Liver (tissue), 9 donors: ENCODE data around the gene LYG1. TPM values are rescaled to one million over a fixed set of nuclear protein-coding genes. Genes with fewer than 3 reads are reported as not detected.

ENCODE experiments used
- DNase-seq: peaks from one replicate; pipeline ENCODE4 v3.0.0-alpha.2; 2017; ENCODE audit warnings: low spot score
- H3K27ac ChIP-seq, 2 donors: one replicate each; pipeline ENCODE4 v1.7.0; 2013; ENCODE audit warnings: inconsistent platforms in 2 of 2, low read length in 2 of 2, control low read depth in 1 of 2, low read depth in 1 of 2, mild to moderate bottlenecking in 1 of 2
- H3K27me3 ChIP-seq, 4 donors: one replicate each; pipeline versions ENCODE4 v1.6.1 to v1.7.0; 2013; ENCODE audit warnings: low read length in 3 of 4, inconsistent platforms in 1 of 4, mild to moderate bottlenecking in 1 of 4, moderate library complexity in 1 of 4; ENCODE audit not compliant: control insufficient read depth in 4 of 4, insufficient read depth in 4 of 4
- H3K36me3 ChIP-seq, 4 donors: one replicate each; pipeline versions ENCODE4 v1.6.1 to v1.7.0; 2013; ENCODE audit warnings: low read length in 3 of 4, mild to moderate bottlenecking in 3 of 4, low read depth in 1 of 4, moderate library complexity in 1 of 4; ENCODE audit not compliant: control insufficient read depth in 4 of 4, insufficient read depth in 3 of 4
- H3K4me1 ChIP-seq, 4 donors: one replicate each; pipeline versions ENCODE4 v1.6.1 to v1.7.0; 2013; ENCODE audit warnings: low read length in 3 of 4, mild to moderate bottlenecking in 3 of 4, moderate library complexity in 1 of 4; ENCODE audit not compliant: control insufficient read depth in 4 of 4, insufficient read depth in 4 of 4
- H3K4me3 ChIP-seq, 3 donors: one replicate each; pipeline versions ENCODE4 v1.6.1 to v1.7.0; 2013; ENCODE audit warnings: low read length in 3 of 3, control low read depth in 1 of 3, low read depth in 1 of 3, mild to moderate bottlenecking in 1 of 3
- H3K9ac ChIP-seq, 2 donors: one replicate each; pipeline ENCODE4 v1.7.0; 2013; ENCODE audit warnings: low read length in 2 of 2, mild to moderate bottlenecking in 2 of 2, moderate library complexity in 2 of 2, control low read depth in 1 of 2, low read depth in 1 of 2
- H3K9me3 ChIP-seq, 4 donors: one replicate each; pipeline versions ENCODE4 v1.6.1 to v1.7.0; 2013; ENCODE audit warnings: low read length in 3 of 4; ENCODE audit not compliant: control insufficient read depth in 4 of 4
- FOXA1 ChIP-seq: IDR thresholded peaks from 2 replicates; pipeline ENCODE4 v1.6.1; 2016; ENCODE audit warnings: antibody characterized with exemption
- FOXA2 ChIP-seq: IDR thresholded peaks from 2 replicates; pipeline ENCODE4 v1.6.1; 2016; ENCODE audit warnings: antibody characterized with exemption
- GABPA ChIP-seq, 2 donors: IDR thresholded peaks in 1 of 2; conservative IDR thresholded peaks in 1 of 2; 2 replicates each; pipeline ENCODE4 v1.6.1; 2016; ENCODE audit warnings: antibody characterized with exemption in 2 of 2, mild to moderate bottlenecking in 1 of 2, moderate library complexity in 1 of 2
- HNF4A ChIP-seq, 2 donors: conservative IDR thresholded peaks; 2 replicates each; pipeline ENCODE4 v1.6.1; 2016; ENCODE audit warnings: antibody characterized with exemption in 2 of 2, mild to moderate bottlenecking in 2 of 2
- HNF4G ChIP-seq: IDR thresholded peaks from 2 replicates; pipeline ENCODE4 v1.6.1; 2016; ENCODE audit warnings: antibody characterized with exemption
- JUND ChIP-seq, 2 donors: IDR thresholded peaks; 2 replicates each; pipeline ENCODE4 v1.6.1; 2016; ENCODE audit warnings: antibody characterized with exemption in 2 of 2
- NR2F2 ChIP-seq: IDR thresholded peaks from 2 replicates; pipeline ENCODE4 v1.6.1; 2016; ENCODE audit warnings: antibody characterized with exemption
- RAD21 ChIP-seq, 2 donors: IDR thresholded peaks; 2 replicates each; pipeline ENCODE4 v1.6.1; 2016; ENCODE audit warnings: antibody characterized with exemption in 2 of 2, mild to moderate bottlenecking in 2 of 2
- RXRA ChIP-seq, 2 donors: IDR thresholded peaks; 2 replicates each; pipeline ENCODE4 v1.6.1; 2017 to 2018; ENCODE audit warnings: antibody characterized with exemption in 2 of 2, mild to moderate bottlenecking in 1 of 2
- SP1 ChIP-seq: IDR thresholded peaks from 2 replicates; pipeline ENCODE4 v1.6.1; 2018; ENCODE audit warnings: antibody characterized with exemption, mild to moderate bottlenecking
- TAF1 ChIP-seq: conservative IDR thresholded peaks from 2 replicates; pipeline ENCODE4 v1.6.1; 2016; ENCODE audit warnings: antibody characterized with exemption, mild to moderate bottlenecking
- WGBS: extraction: QIAGEN DNeasy Blood & Tissue Kit; methylation state at CpG from one replicate; pipeline ENCODE4 v1.1.7; 2013; 5-methylcytosine and 5-hydroxymethylcytosine counted together
- polyA plus RNA-seq, 2 donors: library from polyadenylated mRNA; stranded (reverse) in 1 of 2; unstranded in 1 of 2; fragments of 200-250 nt in 1 of 2; fragments of >200 nt in 1 of 2; fragmentation: Nextera tagmentation in 1 of 2; extraction: Ambion mirVana in 1 of 2; gene quantifications; one replicate each; pipeline versions ENCODE4 v1.2.1 to v1.2.3, GENCODE V29; 2013 to 2015
- total RNA-seq, 2 donors: library from RNA; depleted of rRNA; stranded (reverse); fragments of >200 nt; gene quantifications; one replicate each; pipeline ENCODE4 v1.2.3, GENCODE V29; 2014
- TF ChIP-seq, protein P1 (sequence below): IDR thresholded peaks from 2 replicates; pipeline ENCODE4 v1.6.1; 2016; ENCODE audit warnings: antibody characterized with exemption
- TF ChIP-seq, protein P2 (sequence below): fragments of 150-350 bp; IDR thresholded peaks from 2 replicates; pipeline ENCODE4 v1.5.1; 2017; ENCODE audit warnings: improper control_type of control experiment, low read depth, low read length; ENCODE audit not compliant: missing input control
- TF ChIP-seq, protein P3 (sequence below): IDR thresholded peaks from 2 replicates; pipeline ENCODE4 v1.6.1; 2016; ENCODE audit warnings: antibody characterized with exemption, mild to moderate bottlenecking
- TF ChIP-seq, protein P4 (sequence below): IDR thresholded peaks from 2 replicates; pipeline ENCODE4 v1.6.1; 2016; ENCODE audit warnings: antibody characterized with exemption
- donor health status: healthy.
- donor health status: healthy.
- donor health status: healthy.
- donor health status: healthy.
- donor health status: healthy.

Gene LYG1
- total and polyA plus RNA-seq, 4 donors, result 0.14 to 0.85 (median 0.55) TPM

DNA sequence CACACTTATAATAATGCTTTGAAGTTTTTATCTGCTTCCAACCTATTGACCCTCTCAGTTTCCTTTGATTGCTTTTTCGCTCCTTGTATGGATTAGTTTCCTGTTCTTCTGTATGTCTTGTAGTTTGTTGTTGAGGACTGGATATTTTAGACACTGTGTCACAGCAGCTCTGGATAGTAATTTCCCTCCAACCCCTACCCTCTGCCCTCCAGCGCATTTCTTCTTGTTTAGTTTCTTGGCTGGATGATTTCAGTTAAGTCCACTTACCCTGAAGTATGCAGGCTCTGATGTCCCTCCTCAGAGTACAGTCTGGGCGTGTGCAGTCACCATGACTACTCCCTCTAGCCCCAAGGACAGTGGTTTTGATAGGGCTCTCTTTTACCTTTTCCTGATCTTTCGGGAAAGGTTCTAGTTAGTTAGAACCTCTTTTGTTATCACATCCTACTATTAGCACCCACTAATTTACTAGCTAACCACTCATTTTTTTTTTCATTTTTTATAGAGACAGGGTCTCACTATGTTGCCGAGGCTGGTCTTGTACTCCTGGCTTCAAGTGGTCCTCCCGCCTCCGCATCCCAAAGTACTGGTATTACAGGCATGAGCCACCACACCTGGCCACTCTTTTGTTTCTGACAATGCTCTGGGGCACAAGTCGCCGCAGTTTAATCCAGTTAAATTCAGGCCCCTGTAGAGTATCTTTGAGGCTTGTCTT, 16.3 kb upstream of the LYG1 start:
- Histone ChIP-seq H3K9me3 (no peaks in the 10 kb centered on the region), H3K4me3 (no peak overlapping the region), H3K4me1 (no peaks in the 10 kb centered on the region), H3K27me3 (no peaks in the 10 kb centered on the region), H3K27ac (no peak overlapping the region), H3K9ac (no peak overlapping the region), H3K36me3 (peaks cover 0 to 35% (median 31%) of the 10 kb centered on the region in 4 donors)
- 97% methylated on average over 9 of the region's 9 CpGs for WGBS
- TF ChIP-seq HNF4G (no peak), HNF4A (conservative IDR thresholded peaks at IDR 0.05) (no peak), TAF1 (no peak), FOXA1 (no peak), NR2F2 (no peak), SP1 (no peak), GABPA (IDR thresholded peaks at IDR 0.05 in 1 of 2, conservative IDR thresholded peaks at IDR 0.05 in 1 of 2) (no peak), FOXA2 (no peak), RXRA (IDR thresholded peaks at IDR 0.05) (no peak)
- TF ChIP-seq, protein P1, sequence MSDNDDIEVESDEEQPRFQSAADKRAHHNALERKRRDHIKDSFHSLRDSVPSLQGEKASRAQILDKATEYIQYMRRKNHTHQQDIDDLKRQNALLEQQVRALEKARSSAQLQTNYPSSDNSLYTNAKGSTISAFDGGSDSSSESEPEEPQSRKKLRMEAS, result no peak
- TF ChIP-seq, protein P2, sequence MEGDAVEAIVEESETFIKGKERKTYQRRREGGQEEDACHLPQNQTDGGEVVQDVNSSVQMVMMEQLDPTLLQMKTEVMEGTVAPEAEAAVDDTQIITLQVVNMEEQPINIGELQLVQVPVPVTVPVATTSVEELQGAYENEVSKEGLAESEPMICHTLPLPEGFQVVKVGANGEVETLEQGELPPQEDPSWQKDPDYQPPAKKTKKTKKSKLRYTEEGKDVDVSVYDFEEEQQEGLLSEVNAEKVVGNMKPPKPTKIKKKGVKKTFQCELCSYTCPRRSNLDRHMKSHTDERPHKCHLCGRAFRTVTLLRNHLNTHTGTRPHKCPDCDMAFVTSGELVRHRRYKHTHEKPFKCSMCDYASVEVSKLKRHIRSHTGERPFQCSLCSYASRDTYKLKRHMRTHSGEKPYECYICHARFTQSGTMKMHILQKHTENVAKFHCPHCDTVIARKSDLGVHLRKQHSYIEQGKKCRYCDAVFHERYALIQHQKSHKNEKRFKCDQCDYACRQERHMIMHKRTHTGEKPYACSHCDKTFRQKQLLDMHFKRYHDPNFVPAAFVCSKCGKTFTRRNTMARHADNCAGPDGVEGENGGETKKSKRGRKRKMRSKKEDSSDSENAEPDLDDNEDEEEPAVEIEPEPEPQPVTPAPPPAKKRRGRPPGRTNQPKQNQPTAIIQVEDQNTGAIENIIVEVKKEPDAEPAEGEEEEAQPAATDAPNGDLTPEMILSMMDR, result no peak
- TF ChIP-seq, protein P3, sequence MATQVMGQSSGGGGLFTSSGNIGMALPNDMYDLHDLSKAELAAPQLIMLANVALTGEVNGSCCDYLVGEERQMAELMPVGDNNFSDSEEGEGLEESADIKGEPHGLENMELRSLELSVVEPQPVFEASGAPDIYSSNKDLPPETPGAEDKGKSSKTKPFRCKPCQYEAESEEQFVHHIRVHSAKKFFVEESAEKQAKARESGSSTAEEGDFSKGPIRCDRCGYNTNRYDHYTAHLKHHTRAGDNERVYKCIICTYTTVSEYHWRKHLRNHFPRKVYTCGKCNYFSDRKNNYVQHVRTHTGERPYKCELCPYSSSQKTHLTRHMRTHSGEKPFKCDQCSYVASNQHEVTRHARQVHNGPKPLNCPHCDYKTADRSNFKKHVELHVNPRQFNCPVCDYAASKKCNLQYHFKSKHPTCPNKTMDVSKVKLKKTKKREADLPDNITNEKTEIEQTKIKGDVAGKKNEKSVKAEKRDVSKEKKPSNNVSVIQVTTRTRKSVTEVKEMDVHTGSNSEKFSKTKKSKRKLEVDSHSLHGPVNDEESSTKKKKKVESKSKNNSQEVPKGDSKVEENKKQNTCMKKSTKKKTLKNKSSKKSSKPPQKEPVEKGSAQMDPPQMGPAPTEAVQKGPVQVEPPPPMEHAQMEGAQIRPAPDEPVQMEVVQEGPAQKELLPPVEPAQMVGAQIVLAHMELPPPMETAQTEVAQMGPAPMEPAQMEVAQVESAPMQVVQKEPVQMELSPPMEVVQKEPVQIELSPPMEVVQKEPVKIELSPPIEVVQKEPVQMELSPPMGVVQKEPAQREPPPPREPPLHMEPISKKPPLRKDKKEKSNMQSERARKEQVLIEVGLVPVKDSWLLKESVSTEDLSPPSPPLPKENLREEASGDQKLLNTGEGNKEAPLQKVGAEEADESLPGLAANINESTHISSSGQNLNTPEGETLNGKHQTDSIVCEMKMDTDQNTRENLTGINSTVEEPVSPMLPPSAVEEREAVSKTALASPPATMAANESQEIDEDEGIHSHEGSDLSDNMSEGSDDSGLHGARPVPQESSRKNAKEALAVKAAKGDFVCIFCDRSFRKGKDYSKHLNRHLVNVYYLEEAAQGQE, result no peak
- TF ChIP-seq, protein P4, sequence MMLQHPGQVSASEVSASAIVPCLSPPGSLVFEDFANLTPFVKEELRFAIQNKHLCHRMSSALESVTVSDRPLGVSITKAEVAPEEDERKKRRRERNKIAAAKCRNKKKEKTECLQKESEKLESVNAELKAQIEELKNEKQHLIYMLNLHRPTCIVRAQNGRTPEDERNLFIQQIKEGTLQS, result no peak
- no peak for DNase-seq

DNA sequence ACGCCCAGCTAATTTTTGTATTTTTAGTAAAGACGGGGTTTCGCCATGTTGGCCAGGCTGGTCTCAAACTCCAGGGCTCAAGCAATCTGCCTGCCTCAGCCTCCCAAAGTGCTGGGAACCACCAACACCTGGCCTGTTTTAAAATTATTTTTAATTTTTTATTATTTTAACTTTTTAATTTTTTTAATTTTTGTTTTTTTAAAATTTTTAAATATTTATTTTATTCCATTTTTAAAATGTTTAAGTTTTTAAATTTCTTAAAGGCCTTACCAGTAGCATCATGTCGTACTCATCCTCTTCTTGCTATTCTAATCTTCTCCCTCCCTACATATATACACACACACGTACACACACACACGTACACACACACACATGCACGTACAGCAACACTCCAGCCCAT, 1.4 kb downstream of the LYG1 start:
- Histone ChIP-seq H3K27me3 (no peaks in the 10 kb centered on the region), H3K4me3 (no peak overlapping the region), H3K4me1 (no peaks in the 10 kb centered on the region), H3K9ac (no peak overlapping the region), H3K27ac (no peak overlapping the region), H3K9me3 (no peaks in the 10 kb centered on the region), H3K36me3 (peaks cover 0 to 9% (median 3%) of the 10 kb centered on the region in 4 donors)
- no peak for DNase-seq
- WGBS, result 97% methylated on average over 7 of the region's 7 CpGs
- TF ChIP-seq RXRA (IDR thresholded peaks at IDR 0.05), result no peak
- no peak for TF ChIP-seq JUND (IDR thresholded peaks at IDR 0.05)
- TF ChIP-seq TAF1, result no peak
- no peak for TF ChIP-seq FOXA2
- no peak for TF ChIP-seq HNF4G
- TF ChIP-seq, protein P3, result no peak
- TF ChIP-seq RAD21 (IDR thresholded peaks at IDR 0.05), result no peak
- TF ChIP-seq NR2F2, result no peak
